Lower leg skin (tissue), 3 donors: ENCODE data around the gene CACNA1B.

Experiments used
- POLR2A ChIP-seq, 2 donors: fragments of 450-650 bp; IDR thresholded peaks; one replicate each; pipeline ENCODE4 v1.6.1; 2016 to 2017; ENCODE audit warnings: antibody characterized with exemption in 2 of 2, mild to moderate bottlenecking in 1 of 2, moderate library complexity in 1 of 2
- TF ChIP-seq, protein P1 (sequence below), 3 donors: fragments of 450-650 bp; IDR thresholded peaks; one replicate each; pipeline ENCODE4 v1.5.1; 2016; ENCODE audit warnings: antibody characterized with exemption in 3 of 3, mild to moderate bottlenecking in 3 of 3, moderate library complexity in 2 of 3

DNA sequence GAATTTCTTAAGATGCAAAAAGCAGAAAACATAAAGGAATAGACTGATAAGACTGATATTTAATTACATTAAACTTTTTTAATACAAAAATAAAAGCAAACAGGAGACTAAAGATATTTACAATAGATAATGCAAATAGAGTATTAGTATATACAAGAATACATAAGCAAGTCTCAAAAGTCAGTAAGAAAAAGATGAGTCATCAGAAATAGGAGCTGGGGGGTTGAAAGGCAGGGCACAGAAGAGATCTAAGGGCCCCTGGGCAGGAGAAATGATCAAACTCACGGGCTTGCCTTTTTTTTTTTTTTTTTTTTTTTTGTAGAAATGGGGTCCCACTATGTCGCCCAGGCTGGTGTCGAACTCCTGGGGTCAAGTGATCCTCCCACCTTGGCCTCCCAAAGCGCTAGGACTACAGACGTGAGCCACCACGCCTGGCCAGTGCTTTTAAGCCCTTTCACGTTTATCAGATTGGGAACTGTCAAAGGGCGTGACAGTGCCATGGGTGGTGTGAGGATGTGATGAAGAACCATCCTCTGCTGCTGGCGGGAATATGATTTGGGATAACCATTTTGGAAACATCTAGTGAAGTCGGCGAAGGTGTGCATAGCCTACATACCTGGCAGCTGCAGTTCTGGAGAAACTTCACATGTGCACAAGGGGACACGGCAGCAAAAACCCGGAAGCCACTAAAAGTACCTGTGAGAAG, 126.1 kb downstream of the CACNA1B start:
- TF ChIP-seq, protein P1, sequence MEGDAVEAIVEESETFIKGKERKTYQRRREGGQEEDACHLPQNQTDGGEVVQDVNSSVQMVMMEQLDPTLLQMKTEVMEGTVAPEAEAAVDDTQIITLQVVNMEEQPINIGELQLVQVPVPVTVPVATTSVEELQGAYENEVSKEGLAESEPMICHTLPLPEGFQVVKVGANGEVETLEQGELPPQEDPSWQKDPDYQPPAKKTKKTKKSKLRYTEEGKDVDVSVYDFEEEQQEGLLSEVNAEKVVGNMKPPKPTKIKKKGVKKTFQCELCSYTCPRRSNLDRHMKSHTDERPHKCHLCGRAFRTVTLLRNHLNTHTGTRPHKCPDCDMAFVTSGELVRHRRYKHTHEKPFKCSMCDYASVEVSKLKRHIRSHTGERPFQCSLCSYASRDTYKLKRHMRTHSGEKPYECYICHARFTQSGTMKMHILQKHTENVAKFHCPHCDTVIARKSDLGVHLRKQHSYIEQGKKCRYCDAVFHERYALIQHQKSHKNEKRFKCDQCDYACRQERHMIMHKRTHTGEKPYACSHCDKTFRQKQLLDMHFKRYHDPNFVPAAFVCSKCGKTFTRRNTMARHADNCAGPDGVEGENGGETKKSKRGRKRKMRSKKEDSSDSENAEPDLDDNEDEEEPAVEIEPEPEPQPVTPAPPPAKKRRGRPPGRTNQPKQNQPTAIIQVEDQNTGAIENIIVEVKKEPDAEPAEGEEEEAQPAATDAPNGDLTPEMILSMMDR (IDR thresholded peaks at IDR 0.05): no peak
- no peak for TF ChIP-seq POLR2A (IDR thresholded peaks at IDR 0.05)
